Stimulated activated CD4-positive, alpha-beta T cell treated with anti-CD3 and anti-CD28 coated beads, Interleukin-1b, Interleukin-23, amount 100 ng/mL, for 24 hours (primary cell): Measurements from ENCODE around the gene ASF1B.
"Not testable (repeated sequence)": the region's sequence is repeated elsewhere in the genome, so short reads cannot be mapped to it uniquely, and the experiment has no call there.

Experiments
- DNase-seq, 4 experiments: peaks; one replicate each; pipeline ENCODE4 v3.0.0-alpha.2; 2020; ENCODE audit warnings: low read depth in 4 of 4, low spot score in 1 of 4

Gene ASF1B

GRCh38 chr19:14136509-14137281, at the start of gene ASF1B:
ASF1B (minus strand) TSS chr19:14136589; CDS start chr19:14136456, 133 bp downstream.
- DNase-seq, result peak; percentile 90 to 97 (median 92)

GRCh38 chr19:14185691-14186090, 49.3 kb upstream of the ASF1B start:
- not testable (repeated sequence) for DNase-seq

GRCh38 chr19:14185158-14185557, 48.8 kb upstream of the ASF1B start:
- no peak for DNase-seq

- DNase-seq, result no peak
Observed at GRCh38 chr19:14183741-14184350, 47.5 kb upstream of the ASF1B start.

- DNase-seq, result no peak
Observed at GRCh38 chr19:14182476-14182875, 46.1 kb upstream of the ASF1B start.

GRCh38 chr19:14181906-14182305, 45.5 kb upstream of the ASF1B start:
- DNase-seq, result no peak

GRCh38 chr19:14181199-14181598, 44.8 kb upstream of the ASF1B start:
- not testable (repeated sequence) for DNase-seq

GRCh38 chr19:14177496-14178074, 41.2 kb upstream of the ASF1B start:
- DNase-seq, result no peak

GRCh38 chr19:14175351-14175792, 39.0 kb upstream of the ASF1B start:
- no peak for DNase-seq

GRCh38 chr19:14174883-14175282, 38.5 kb upstream of the ASF1B start:
- no peak for DNase-seq

GRCh38 chr19:14168993-14169392, 32.6 kb upstream of the ASF1B start:
- DNase-seq, result no peak

GRCh38 chr19:14168259-14168972, 32.0 kb upstream of the ASF1B start:
- DNase-seq, result no peak

- DNase-seq, result no peak
Observed at GRCh38 chr19:14167576-14168138, 31.3 kb upstream of the ASF1B start.

GRCh38 chr19:14166999-14167575, 30.7 kb upstream of the ASF1B start:
- no peak for DNase-seq

GRCh38 chr19:14165990-14166830, 29.8 kb upstream of the ASF1B start:
- no peak for DNase-seq

GRCh38 chr19:14164724-14165493, 28.5 kb upstream of the ASF1B start:
- DNase-seq, result no peak

GRCh38 chr19:14164082-14164481, 27.7 kb upstream of the ASF1B start:
- DNase-seq, result no peak

GRCh38 chr19:14162871-14163297, 26.5 kb upstream of the ASF1B start:
- no peak for DNase-seq

- DNase-seq, result no peak
Observed at GRCh38 chr19:14161305-14161704, 24.9 kb upstream of the ASF1B start.
